ENCODE data around the gene IFT122.
"Not testable (repeated sequence)": the region's sequence is repeated elsewhere in the genome, so short reads cannot be mapped to it uniquely, and the experiment has no call there.

The IFT122 gene

GRCh38 chr3:129439817-129440617 lies at the start of gene IFT122, which contains the start of gene MBD4:
Gene IFT122, plus strand, starts transcription at chr3:129440224. Its CDS starts 107 bp downstream, at chr3:129440331.
Gene MBD4, minus strand, starts transcription at chr3:129439948. Its CDS starts 115 bp downstream, at chr3:129439833.
- DNase-seq (ENCODE audit: low read depth), result peak; percentile 97

GRCh38 chr3:129391583-129391982 lies 48.4 kb upstream of the IFT122 start:
- not testable (repeated sequence) for DNase-seq (ENCODE audit: low read depth)

GRCh38 chr3:129392106-129392887 lies 47.7 kb upstream of the IFT122 start:
- DNase-seq (ENCODE audit: low read depth), result not testable (repeated sequence)

GRCh38 chr3:129393271-129393670 lies 46.8 kb upstream of the IFT122 start:
- DNase-seq (ENCODE audit: low read depth), result no peak

- not testable (repeated sequence) for DNase-seq (ENCODE audit: low read depth)
These were observed 46.1 kb upstream of the IFT122 start for GRCh38 chr3:129393760-129394564.

GRCh38 chr3:129398803-129399144 lies 41.2 kb upstream of the IFT122 start:
- DNase-seq (ENCODE audit: low read depth), result no peak

- DNase-seq (ENCODE audit: low read depth), result peak; percentile 44
These were observed 40.7 kb upstream of the IFT122 start for GRCh38 chr3:129399145-129399894.

- no peak for DNase-seq (ENCODE audit: low read depth)
These were observed 40.1 kb upstream of the IFT122 start for GRCh38 chr3:129399895-129400357.

- DNase-seq (ENCODE audit: low read depth), result no peak
These were observed 37.8 kb upstream of the IFT122 start for GRCh38 chr3:129402210-129402609.

- DNase-seq (ENCODE audit: low read depth), result no peak
These were observed 37.4 kb upstream of the IFT122 start for GRCh38 chr3:129402616-129403015.

GRCh38 chr3:129403450-129403849 lies 36.6 kb upstream of the IFT122 start:
- DNase-seq (ENCODE audit: low read depth), result no peak

- DNase-seq (ENCODE audit: low read depth), result no peak
These were observed 35.9 kb upstream of the IFT122 start for GRCh38 chr3:129404130-129404529.

- no peak for DNase-seq (ENCODE audit: low read depth)
These were observed 35.4 kb upstream of the IFT122 start for GRCh38 chr3:129404610-129405009.

- DNase-seq (ENCODE audit: low read depth), result no peak
These were observed 30.5 kb upstream of the IFT122 start for GRCh38 chr3:129409541-129409940.

GRCh38 chr3:129410971-129411370 lies 29.1 kb upstream of the IFT122 start:
- DNase-seq (ENCODE audit: low read depth), result no peak

- no peak for DNase-seq (ENCODE audit: low read depth)
These were observed 27.4 kb upstream of the IFT122 start for GRCh38 chr3:129412542-129413198.

GRCh38 chr3:129413238-129413637 lies 26.8 kb upstream of the IFT122 start:
- not testable (repeated sequence) for DNase-seq (ENCODE audit: low read depth)

- no peak for DNase-seq (ENCODE audit: low read depth)
These were observed 26.1 kb upstream of the IFT122 start for GRCh38 chr3:129413687-129414506.

- DNase-seq (ENCODE audit: low read depth), result no peak
These were observed 24.6 kb upstream of the IFT122 start for GRCh38 chr3:129415378-129415777.

GRCh38 chr3:129415830-129416229 lies 24.2 kb upstream of the IFT122 start:
- no peak for DNase-seq (ENCODE audit: low read depth)

Measured in stimulated activated CD8-positive, alpha-beta memory T cell treated with anti-CD3 and anti-CD28 coated beads, Interleukin-4, amount 100 ng/mL, for 24 hours (primary cell).